ENCODE results near the gene PITPNM3.

The PITPNM3 gene

GRCh38 chr17:6443692-6444570, 112.4 kb downstream of the PITPNM3 start, which contains the start of gene PIMREG:
PIMREG (plus strand) TSS chr17:6444455; CDS start chr17:6445111, 656 bp downstream.
- peak; percentile 88 for DNase-seq (ENCODE audit: low spot score)

- no peak for DNase-seq (ENCODE audit: low spot score)
Observed at GRCh38 chr17:6442775-6443174, 113.6 kb downstream of the PITPNM3 start.

GRCh38 chr17:6439951-6440350, 116.4 kb downstream of the PITPNM3 start:
- no peak for DNase-seq (ENCODE audit: low spot score)

DNA sequence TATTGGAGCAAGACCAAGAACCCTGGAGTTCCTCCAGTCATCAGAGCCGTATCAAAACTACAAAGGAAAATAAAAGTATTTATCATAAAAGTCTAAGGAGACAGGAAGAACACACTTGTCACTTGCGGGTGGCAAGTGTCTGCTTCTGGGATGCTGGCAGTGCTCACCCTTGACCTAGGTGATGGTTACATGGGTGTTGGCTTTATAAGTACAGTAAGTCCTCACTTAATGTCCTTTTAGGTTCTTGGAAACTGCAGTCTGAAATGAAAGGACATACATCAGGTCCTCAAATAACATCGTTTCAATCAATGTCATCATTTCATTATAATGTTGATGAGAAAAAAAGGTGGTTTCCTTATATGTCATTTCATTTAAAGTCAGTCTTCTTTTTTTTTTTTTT, 118.4 kb downstream of the PITPNM3 start:
- DNase-seq (ENCODE audit: low spot score): no peak

DNA sequence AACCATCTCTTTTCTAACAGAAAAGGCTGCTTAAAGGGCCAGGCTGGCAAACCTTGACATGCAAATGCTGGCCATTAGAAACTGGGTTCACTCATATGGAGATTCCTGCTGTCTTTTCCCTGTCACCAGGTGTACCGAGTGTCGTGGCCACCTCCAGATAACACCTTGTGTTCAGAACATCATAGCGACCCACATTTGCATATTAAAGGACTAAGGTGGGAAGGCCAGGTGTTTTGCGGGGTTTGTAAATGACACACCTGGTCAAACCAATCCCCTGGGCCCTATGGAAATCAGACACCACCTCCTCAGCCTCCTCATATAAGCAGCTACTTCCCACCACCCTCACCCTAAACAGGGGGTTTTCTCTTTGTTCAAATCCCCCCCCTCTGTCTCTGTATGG, 118.9 kb downstream of the PITPNM3 start:
- no peak for DNase-seq (ENCODE audit: low spot score)

GRCh38 chr17:6435968-6436367, 120.4 kb downstream of the PITPNM3 start:
- DNase-seq (ENCODE audit: low spot score): peak; percentile 60

DNA sequence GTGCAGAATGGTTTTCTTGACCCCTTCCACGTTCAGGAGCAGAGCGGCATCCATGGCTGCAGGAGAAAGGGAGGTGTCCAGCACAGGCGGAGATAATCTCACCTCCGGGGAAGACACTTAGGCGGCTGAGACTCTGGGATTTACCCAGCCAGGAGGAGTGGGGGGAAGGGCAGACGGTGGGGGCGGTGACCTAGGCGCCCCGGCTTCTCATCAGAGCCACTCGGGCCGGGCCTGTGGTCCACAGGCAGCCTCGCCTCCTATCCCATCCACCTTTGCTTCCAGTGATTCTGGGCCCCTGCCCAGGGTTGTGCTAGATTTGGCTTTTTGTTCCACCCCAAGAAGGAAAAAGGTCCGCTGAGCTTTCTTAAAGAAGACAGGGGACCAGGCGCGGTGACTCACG, 121.3 kb downstream of the PITPNM3 start, which contains the start of gene AIPL1:
AIPL1 (minus strand) TSS at position 71 of the 400 bp plus-strand sequence; CDS start at position 54, 17 bp downstream.
- no peak for DNase-seq (ENCODE audit: low spot score)

- no peak for DNase-seq (ENCODE audit: low spot score)
Observed at GRCh38 chr17:6430769-6431168, 125.6 kb downstream of the PITPNM3 start.

DNA sequence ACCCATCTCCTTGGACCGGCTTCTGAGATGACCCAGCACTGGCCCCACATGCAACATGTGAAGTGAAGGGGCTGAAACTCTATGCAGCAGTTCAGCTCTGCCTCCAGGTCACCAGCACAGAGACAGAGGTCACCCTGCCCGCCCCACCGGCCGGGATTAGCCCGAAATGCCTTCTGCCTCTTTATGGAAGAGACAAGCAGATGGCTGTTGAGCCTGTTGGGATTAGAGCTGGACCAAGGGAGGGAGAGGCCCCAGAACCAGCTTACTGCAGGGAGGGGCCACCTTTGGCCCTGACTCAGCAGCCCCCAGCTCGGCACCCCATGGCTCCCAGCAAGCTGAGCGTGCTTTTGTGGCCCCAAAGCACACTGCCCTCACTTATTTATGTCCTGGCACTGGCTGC, 127.1 kb downstream of the PITPNM3 start:
- DNase-seq (ENCODE audit: low spot score): no peak

GRCh38 chr17:6428207-6428965, 128.0 kb downstream of the PITPNM3 start:
- no peak for DNase-seq (ENCODE audit: low spot score)

DNA sequence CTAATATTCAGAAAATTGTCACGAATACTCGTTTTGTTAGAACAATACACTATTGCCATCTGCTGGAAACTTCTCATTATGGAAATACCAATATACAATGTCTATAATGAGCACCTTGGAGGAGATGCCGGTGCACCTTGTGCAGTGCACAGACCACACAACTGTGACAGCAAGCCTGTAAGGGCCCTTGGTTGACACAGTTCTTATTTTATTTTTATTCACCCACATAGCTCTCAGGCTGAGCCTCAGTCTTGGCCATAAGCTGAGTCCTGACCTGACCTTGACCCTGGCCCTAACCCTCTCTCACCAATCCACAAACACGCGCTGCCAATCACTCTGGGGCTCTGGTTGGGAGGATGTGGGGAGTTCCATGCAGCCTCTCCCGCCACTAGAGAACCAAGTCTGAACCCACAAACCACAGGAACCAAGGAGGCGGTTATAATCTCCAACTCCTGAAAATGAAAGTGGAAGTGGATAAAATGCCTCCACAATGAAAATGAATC, 129.0 kb downstream of the PITPNM3 start:
- DNase-seq (ENCODE audit: low spot score): peak; percentile 38

GRCh38 chr17:6426356-6427101, 129.8 kb downstream of the PITPNM3 start:
- no peak for DNase-seq (ENCODE audit: low spot score)

- DNase-seq (ENCODE audit: low spot score): no peak
Observed at GRCh38 chr17:6425407-6425806, 130.9 kb downstream of the PITPNM3 start.

- no peak for DNase-seq (ENCODE audit: low spot score)
Observed at GRCh38 chr17:6423931-6424330, 132.4 kb downstream of the PITPNM3 start.

- no peak for DNase-seq (ENCODE audit: low spot score)
Observed at GRCh38 chr17:6422654-6423241, 133.6 kb downstream of the PITPNM3 start.

GRCh38 chr17:6421700-6422604, 134.4 kb downstream of the PITPNM3 start:
- peak; percentile 73 for DNase-seq (ENCODE audit: low spot score)

- no peak for DNase-seq (ENCODE audit: low spot score)
Observed at GRCh38 chr17:6420173-6420641, 136.1 kb downstream of the PITPNM3 start.

DNA sequence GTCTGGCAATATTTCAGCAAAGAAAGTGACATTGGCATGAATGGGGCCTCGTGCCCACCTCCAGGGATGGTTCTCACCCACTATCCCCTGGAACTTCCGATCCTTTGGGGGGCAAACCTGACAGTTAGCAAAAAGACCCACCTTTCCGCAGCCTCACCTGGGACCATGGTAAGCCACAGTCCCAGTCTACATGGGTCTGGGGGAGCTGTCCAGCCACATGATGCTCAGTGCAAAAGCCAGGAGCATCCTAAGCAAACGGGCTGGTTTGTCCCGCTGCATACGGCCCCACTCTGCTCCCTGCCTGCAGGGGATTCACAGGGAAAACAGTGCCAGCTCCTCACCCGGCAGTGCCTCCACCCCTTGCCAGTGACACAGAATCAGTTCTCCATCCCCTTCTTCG, 140.7 kb downstream of the PITPNM3 start:
- no peak for DNase-seq (ENCODE audit: low spot score)

DNA sequence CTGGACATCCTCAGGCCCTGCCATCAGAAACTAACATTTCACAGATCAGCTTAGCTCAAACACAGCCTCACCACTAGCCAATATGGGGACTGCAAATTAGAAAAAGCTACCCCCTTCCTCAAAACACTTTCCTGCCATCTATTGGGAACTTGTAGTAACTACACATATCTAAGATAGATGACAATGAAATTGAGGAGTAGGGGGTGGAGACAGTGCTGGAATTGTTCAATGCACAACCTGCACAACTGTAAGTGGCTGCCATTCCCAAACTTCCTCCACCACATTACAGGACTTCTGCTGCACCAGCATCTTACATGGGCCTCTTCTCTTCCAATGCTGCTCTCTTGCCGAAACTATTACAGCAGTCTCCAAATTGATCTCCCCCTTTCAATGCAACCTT, 143.3 kb downstream of the PITPNM3 start:
- DNase-seq (ENCODE audit: low spot score): no peak

DNA sequence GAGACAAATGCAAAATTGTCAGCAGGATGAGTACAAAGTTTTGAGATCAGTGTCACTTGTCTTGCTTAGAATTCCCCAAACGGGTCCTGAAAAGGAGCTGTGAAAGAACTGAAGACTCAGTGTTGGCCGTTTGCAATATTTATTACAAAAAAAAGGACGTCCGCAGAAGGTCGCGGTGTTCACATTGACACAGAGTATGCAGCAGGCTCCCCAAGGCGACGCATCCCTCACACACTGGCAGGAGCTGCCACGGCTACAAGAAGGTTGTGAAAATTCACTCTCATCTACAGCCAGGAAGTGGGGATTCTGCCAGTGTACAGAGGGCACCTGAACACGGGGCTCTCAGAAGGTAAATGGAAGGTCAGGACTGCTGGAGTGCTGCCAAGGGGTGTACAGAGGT, 147.6 kb downstream of the PITPNM3 start:
- DNase-seq (ENCODE audit: low spot score): no peak

All from CD4-positive, alpha-beta T cell treated with Interleukin-2 at 100 ng/mL for 4 hours (primary cell).